Mucosa of descending colon (tissue), 3 donors: Measurements from ENCODE around the gene NPR3. TPM values are rescaled to one million over a fixed set of nuclear protein-coding genes. Genes with fewer than 3 reads are reported as not detected.

Experiments
- ATAC-seq: fragments of 200-7000 bp; cut with Tn5 transposase; one replicate; pipeline ENCODE4 v1.9.1; 2020; ENCODE audit warnings: mild to moderate bottlenecking, moderate library complexity
- DNase-seq, 3 donors: peaks; one replicate each; pipeline ENCODE4 v3.0.0-alpha.2; 2020
- H3K36me3 ChIP-seq: fragments of 200-600 bp; one replicate; pipeline ENCODE4 v1.8.0; 2021; ENCODE audit warnings: low read depth, mild to moderate bottlenecking
- H3K4me1 ChIP-seq: fragments of 200-600 bp; one replicate; pipeline ENCODE4 v1.8.0; 2021; ENCODE audit warnings: low read depth, mild to moderate bottlenecking
- H3K4me3 ChIP-seq: fragments of 200-600 bp; one replicate; pipeline ENCODE4 v1.8.0; 2021; ENCODE audit warnings: mild to moderate bottlenecking
- H3K9me3 ChIP-seq: fragments of 200-600 bp; one replicate; pipeline ENCODE4 v1.8.0; 2021; ENCODE audit warnings: mild to moderate bottlenecking
- intact Hi-C, 2 donors: fragments of 100-400 bp; cut with DNase I in 1 of 2; cut with micrococcal nuclease in 1 of 2; formaldehyde crosslinking; loops; one replicate each; pipeline versions ENCODE4 v1.11.0 to v1.11.1; 2022; cut with DNase I, micrococcal nuclease
- total RNA-seq, 3 donors: library from RNA; stranded (reverse); fragmentation: NEBNext Ultra II Directional in 2 of 3; extraction: Animal tissue kit (Norgen Biotek cat#: 25700) in 2 of 3; gene quantifications; one replicate each; pipeline versions ENCODE4 v1.2.1 to v1.2.4, GENCODE V29; 2021 to 2023
- TF ChIP-seq, protein P1 (sequence below): fragments of 200-600 bp; IDR thresholded peaks from one replicate; pipeline ENCODE4 v1.8.0; 2022; ENCODE audit warnings: antibody characterized with exemption, mild to moderate bottlenecking
- donor health status: DM: no; HTN: no; CAD: no; lungs with moderate emphysema.
- donor health status: DM: no; HTN: no; CAD: no.
- donor health status: DM: no; HTN: yes; CAD: no.

NPR3 gene
- total RNA-seq, 3 donors from 2014 or later, result 1.4 to 24.0 (median 2.8) TPM

GRCh38 chr5:32783661-32784060 is 72.5 kb downstream of the NPR3 start:
- no peaks in the 10 kb centered on the region for H3K4me1 ChIP-seq
- intact Hi-C loops, result no loop called here
- ATAC-seq, result no peak
- no peaks in the 10 kb centered on the region for H3K36me3 ChIP-seq
- H3K9me3 ChIP-seq, result no peaks in the 10 kb centered on the region
- DNase-seq, result no peak
- TF ChIP-seq, protein P1, sequence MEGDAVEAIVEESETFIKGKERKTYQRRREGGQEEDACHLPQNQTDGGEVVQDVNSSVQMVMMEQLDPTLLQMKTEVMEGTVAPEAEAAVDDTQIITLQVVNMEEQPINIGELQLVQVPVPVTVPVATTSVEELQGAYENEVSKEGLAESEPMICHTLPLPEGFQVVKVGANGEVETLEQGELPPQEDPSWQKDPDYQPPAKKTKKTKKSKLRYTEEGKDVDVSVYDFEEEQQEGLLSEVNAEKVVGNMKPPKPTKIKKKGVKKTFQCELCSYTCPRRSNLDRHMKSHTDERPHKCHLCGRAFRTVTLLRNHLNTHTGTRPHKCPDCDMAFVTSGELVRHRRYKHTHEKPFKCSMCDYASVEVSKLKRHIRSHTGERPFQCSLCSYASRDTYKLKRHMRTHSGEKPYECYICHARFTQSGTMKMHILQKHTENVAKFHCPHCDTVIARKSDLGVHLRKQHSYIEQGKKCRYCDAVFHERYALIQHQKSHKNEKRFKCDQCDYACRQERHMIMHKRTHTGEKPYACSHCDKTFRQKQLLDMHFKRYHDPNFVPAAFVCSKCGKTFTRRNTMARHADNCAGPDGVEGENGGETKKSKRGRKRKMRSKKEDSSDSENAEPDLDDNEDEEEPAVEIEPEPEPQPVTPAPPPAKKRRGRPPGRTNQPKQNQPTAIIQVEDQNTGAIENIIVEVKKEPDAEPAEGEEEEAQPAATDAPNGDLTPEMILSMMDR, result no peak
- no peak overlapping the region for H3K4me3 ChIP-seq

- intact Hi-C loops, result no loop called here
- TF ChIP-seq, protein P1, result no peak
- no peaks in the 10 kb centered on the region for H3K4me1 ChIP-seq
Measured at GRCh38 chr5:32785611-32786254, 74.6 kb downstream of the NPR3 start.

DNA sequence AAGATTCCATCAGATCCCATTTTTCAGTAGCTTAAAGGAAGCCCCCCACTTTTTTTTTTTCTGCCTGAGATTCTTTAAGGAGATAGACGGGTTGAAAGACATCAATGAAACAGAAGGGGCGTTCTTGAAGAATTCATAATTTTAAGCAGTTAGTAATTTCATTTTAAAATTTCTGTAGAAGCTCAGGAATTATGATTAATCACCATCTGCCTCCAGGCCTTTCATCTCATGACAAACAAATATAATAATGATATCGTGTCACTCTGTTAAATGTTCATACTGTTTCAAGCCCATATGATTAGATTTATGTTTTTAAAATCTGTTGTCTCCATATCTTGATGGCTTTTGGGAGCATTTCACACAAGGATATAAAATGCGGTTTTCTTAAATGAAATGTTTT is 75.2 kb downstream of the NPR3 start:
- Histone ChIP-seq H3K4me3 (no peak overlapping the region), H3K4me1 (no peaks in the 10 kb centered on the region), H3K9me3 (no peaks in the 10 kb centered on the region), H3K36me3 (no peaks in the 10 kb centered on the region)
- intact Hi-C loops, result no loop called here
- no peak for DNase-seq
- ATAC-seq, result no peak
- TF ChIP-seq, protein P1, result no peak

More at GRCh38 chr5:32785611-32786254, 74.6 kb downstream of the NPR3 start:
- no peak overlapping the region for H3K4me3 ChIP-seq
- no peaks in the 10 kb centered on the region for H3K9me3 ChIP-seq
- no peak for DNase-seq
- ATAC-seq, result no peak
- H3K36me3 ChIP-seq, result no peaks in the 10 kb centered on the region

- intact Hi-C loops, result no loop called here
- TF ChIP-seq, protein P1, result no peak
- ATAC-seq (no peak), DNase-seq (no peak)
- Histone ChIP-seq H3K36me3 (no peaks in the 10 kb centered on the region), H3K4me3 (no peak overlapping the region), H3K4me1 (no peaks in the 10 kb centered on the region), H3K9me3 (no peaks in the 10 kb centered on the region)
Measured at GRCh38 chr5:32790411-32790951, 79.4 kb downstream of the NPR3 start.

GRCh38 chr5:32791536-32792243 is 80.6 kb downstream of the NPR3 start:
- intact Hi-C loops, result no loop called here
- no peak for ATAC-seq
- Histone ChIP-seq H3K9me3 (no peaks in the 10 kb centered on the region), H3K4me1 (no peaks in the 10 kb centered on the region), H3K36me3 (no peaks in the 10 kb centered on the region), H3K4me3 (no peak overlapping the region)
- TF ChIP-seq, protein P1, result no peak
- DNase-seq, result no peak
